OCI-LY3 (cell line): ENCODE data around the gene GIPC2.

ENCODE experiments used
- H2AFZ ChIP-seq: fragments of 200-600, 300-600 bp; shearing (Covaris generic); 2 replicates; pipeline ENCODE4 v1.6.0; 2014; ENCODE audit warnings: antibody characterized with exemption, low read depth, low read length
- H3K27ac ChIP-seq: fragments of 200-600, 300-600 bp; sonication (generic); 2 replicates; pipeline ENCODE4 v1.5.1; 2014; ENCODE audit warnings: mild to moderate bottlenecking, low read length, moderate library complexity, mixed read lengths
- H3K27me3 ChIP-seq: fragments of 200-600, 300-600 bp; sonication (generic); 2 replicates; pipeline ENCODE4 v1.6.1; 2014; ENCODE audit warnings: low read depth, low read length, mixed read lengths
- H3K36me3 ChIP-seq: fragments of 200-600, 300-600 bp; sonication (generic); replicated peaks from 2 replicates; pipeline ENCODE3; 2014; ENCODE audit warnings: low read depth, low read length, mixed read lengths
- H3K4me1 ChIP-seq: fragments of 300-600, 200-600 bp; sonication (generic); 2 replicates; pipeline ENCODE4 v1.6.1; 2014; ENCODE audit warnings: low read length, mixed read lengths
- H3K4me2 ChIP-seq: fragments of 200-600, 300-600 bp; sonication (generic); 2 replicates; pipeline ENCODE4 v1.6.1; 2014; ENCODE audit warnings: low read length, mixed read lengths
- H3K4me3 ChIP-seq: fragments of 300-600, 200-600 bp; sonication (generic); 2 replicates; pipeline ENCODE4 v1.5.1; 2014; ENCODE audit warnings: antibody characterized with exemption, mild to moderate bottlenecking, low read length, moderate library complexity
- H3K79me2 ChIP-seq: fragments of 300-600, 200-600 bp; shearing (Covaris generic); 2 replicates; pipeline ENCODE4 v1.6.1; 2014; ENCODE audit warnings: mild to moderate bottlenecking, low read length, mixed read lengths
- H3K9ac ChIP-seq: fragments of 300-600, 200-600 bp; shearing (Covaris generic); 2 replicates; pipeline ENCODE4 v1.6.0; 2014; ENCODE audit warnings: mild to moderate bottlenecking, low read length, moderate library complexity
- H3K9me3 ChIP-seq: fragments of 200-600, 300-600 bp; shearing (Covaris generic); 2 replicates; pipeline ENCODE4 v1.6.1; 2014; ENCODE audit warnings: low read length, mixed read lengths; ENCODE audit not compliant: insufficient read depth
- H4K20me1 ChIP-seq: fragments of 200-600, 300-600 bp; sonication (generic); 2 replicates; pipeline ENCODE4 v1.6.1; 2016; ENCODE audit warnings: low read length, mixed read lengths; ENCODE audit not compliant: insufficient read depth
- CTCF ChIP-seq: fragments of 200-600, 300-600 bp; sonication (generic); IDR thresholded peaks from 2 replicates; pipeline ENCODE4 v1.5.1; 2014; ENCODE audit warnings: antibody characterized with exemption, low read length, low read depth
- EZH2phosphoT487 ChIP-seq: fragments of 200-600 bp; shearing (Covaris generic); IDR thresholded peaks from 2 replicates; pipeline ENCODE4 v1.6.1; 2018; ENCODE audit warnings: antibody characterized with exemption, mixed run types, low read depth

Gene GIPC2

GRCh38 chr1:78177708-78178270 lies 132.0 kb downstream of the GIPC2 start:
- Histone ChIP-seq H2AFZ (no peak overlapping the region), H3K36me3 (no peaks in the 10 kb centered on the region), H3K27me3 (no peaks in the 10 kb centered on the region), H3K27ac (no peak overlapping the region), H3K4me3 (no peak overlapping the region), H3K4me1 (no peaks in the 10 kb centered on the region), H3K79me2 (no peaks in the 10 kb centered on the region), H3K9me3 (no peaks in the 10 kb centered on the region), H4K20me1 (no peaks in the 10 kb centered on the region), H3K4me2 (no peak overlapping the region), H3K9ac (no peak overlapping the region)
- TF ChIP-seq CTCF (no peak), EZH2phosphoT487 (no peak)

- no peaks in the 10 kb centered on the region for H4K20me1 ChIP-seq
- no peaks in the 10 kb centered on the region for H3K79me2 ChIP-seq
- TF ChIP-seq CTCF (no peak), EZH2phosphoT487 (no peak)
- H3K9me3 ChIP-seq, result no peaks in the 10 kb centered on the region
- H3K4me3 ChIP-seq, result no peak overlapping the region
- no peaks in the 10 kb centered on the region for H3K4me1 ChIP-seq
- no peak overlapping the region for H2AFZ ChIP-seq
- no peak overlapping the region for H3K27ac ChIP-seq
- no peaks in the 10 kb centered on the region for H3K36me3 ChIP-seq
- H3K9ac ChIP-seq, result no peak overlapping the region
- H3K4me2 ChIP-seq, result no peak overlapping the region
- H3K27me3 ChIP-seq, result no peaks in the 10 kb centered on the region
Measured at GRCh38 chr1:78178816-78179215, 133.1 kb downstream of the GIPC2 start.

GRCh38 chr1:78184460-78185072 lies 138.8 kb downstream of the GIPC2 start:
- Histone ChIP-seq H3K4me3 (no peak overlapping the region), H3K4me1 (peaks cover 12% of the 10 kb centered on the region), H3K36me3 (no peaks in the 10 kb centered on the region), H2AFZ (no peak overlapping the region), H3K27me3 (no peaks in the 10 kb centered on the region), H3K79me2 (no peaks in the 10 kb centered on the region), H3K9me3 (no peaks in the 10 kb centered on the region), H3K27ac (no peak overlapping the region), H4K20me1 (no peaks in the 10 kb centered on the region), H3K4me2 (peak overlapping the region; percentile 17), H3K9ac (no peak overlapping the region)
- TF ChIP-seq EZH2phosphoT487 (no peak), CTCF (no peak)
